GM23338 (cell line): ENCODE data around the gene RNLS. TPM values are rescaled to one million over a fixed set of nuclear protein-coding genes. Genes with fewer than 3 reads are reported as not detected.
A peak's percentile ranks its signal among the peaks of the same experiment; 100 is the strongest.

Experiments
- ATAC-seq: fragments of 200-7000 bp; cut with Tn5 transposase; 3 replicates; pipeline ENCODE4 v1.9.1; 2020
- DNase-seq: peaks from one replicate; pipeline ENCODE4 v3.0.0-alpha.2; 2015; ENCODE audit warnings: low spot score
- H2AFZ ChIP-seq: fragments of 200-600 bp; sonication (generic); 2 replicates; pipeline ENCODE4 v1.8.0; 2016; ENCODE audit warnings: antibody characterized with exemption, mild to moderate bottlenecking, moderate library complexity
- H3F3A ChIP-seq: fragments of 200-600 bp; sonication (generic); replicated peaks from 2 replicates; pipeline ENCODE4 v1.8.0; 2017; ENCODE audit warnings: antibody characterized with exemption, mixed run types, low read depth
- H3K27ac ChIP-seq: fragments of 200-600 bp; sonication (generic); 2 replicates; pipeline ENCODE4 v1.6.1; 2016; ENCODE audit warnings: low read depth
- H3K27me3 ChIP-seq: fragments of 200-600 bp; sonication (generic); 2 replicates; pipeline ENCODE4 v1.8.0; 2016; ENCODE audit warnings: mild to moderate bottlenecking, mixed run types, moderate library complexity; ENCODE audit not compliant: insufficient read depth
- H3K36me3 ChIP-seq: fragments of 200-600 bp; sonication (generic); 2 replicates; pipeline ENCODE4 v1.8.0; 2016; ENCODE audit warnings: mild to moderate bottlenecking; ENCODE audit not compliant: insufficient read depth
- H3K4me1 ChIP-seq: fragments of 200-600 bp; sonication (generic); 2 replicates; pipeline ENCODE4 v1.8.0; 2016; ENCODE audit warnings: mild to moderate bottlenecking, moderate library complexity; ENCODE audit not compliant: insufficient read depth
- H3K4me2 ChIP-seq: fragments of 200-600 bp; sonication (generic); 2 replicates; pipeline ENCODE4 v1.7.1; 2017; ENCODE audit warnings: mixed run types
- H3K4me3 ChIP-seq: fragments of 200-600 bp; sonication (generic); 2 replicates; pipeline ENCODE4 v1.6.1; 2016; ENCODE audit warnings: mixed run types
- H3K79me2 ChIP-seq: fragments of 200-600 bp; sonication (generic); replicated peaks from 2 replicates; pipeline ENCODE4 v1.8.0; 2017; ENCODE audit warnings: mild to moderate bottlenecking; ENCODE audit not compliant: insufficient read depth
- H3K9me2 ChIP-seq: fragments of 200-600 bp; sonication (generic); 2 replicates; pipeline ENCODE4 v1.8.0; 2017; ENCODE audit not compliant: insufficient read depth
- H4K20me1 ChIP-seq: fragments of 200-600 bp; sonication (generic); replicated peaks from 2 replicates; pipeline ENCODE4 v1.8.0; 2017; ENCODE audit warnings: mild to moderate bottlenecking; ENCODE audit not compliant: insufficient read depth
- H3K27ac Mint-ChIP-seq: 2 replicates; pipeline ENCODE4 v1.8.0; 2020; ENCODE audit warnings: inconsistent platforms, mild to moderate bottlenecking, moderate library complexity, mixed read lengths
- H3K27me3 Mint-ChIP-seq: 3 replicates; pipeline ENCODE4 v1.8.0; 2022; ENCODE audit warnings: low read depth, mild to moderate bottlenecking, moderate library complexity, mixed read lengths, inconsistent platforms; ENCODE audit not compliant: insufficient read depth, poor library complexity
- H3K36me3 Mint-ChIP-seq: 3 replicates; pipeline ENCODE4 v1.8.0; 2021; ENCODE audit warnings: low read depth, mild to moderate bottlenecking, inconsistent platforms, moderate library complexity, mixed read lengths
- H3K4me1 Mint-ChIP-seq: 3 replicates; pipeline ENCODE4 v1.8.0; 2020; ENCODE audit warnings: mild to moderate bottlenecking, inconsistent platforms, mixed read lengths
- H3K4me3 Mint-ChIP-seq: 3 replicates; pipeline ENCODE4 v1.8.0; 2021; ENCODE audit warnings: moderate library complexity, mild to moderate bottlenecking, inconsistent platforms, mixed read lengths
- H3K9me3 Mint-ChIP-seq: 3 replicates; pipeline ENCODE4 v1.8.0; 2020; ENCODE audit warnings: moderate library complexity, mild to moderate bottlenecking, inconsistent platforms, mixed read lengths
- CREB1 ChIP-seq: fragments of 250-450 bp; sonication (Bioruptor Pico); IDR thresholded peaks from 2 replicates; pipeline ENCODE4 v1.5.0; 2020; ENCODE audit warnings: low read depth, mild to moderate bottlenecking, moderate library complexity
- EZH2 ChIP-seq: fragments of 200-600 bp; sonication (generic); IDR thresholded peaks from one replicate; pipeline ENCODE4 v1.8.0; 2017; ENCODE audit warnings: antibody characterized with exemption, mild to moderate bottlenecking, low read depth; ENCODE audit not compliant: unreplicated experiment
- EZH2phosphoT487 ChIP-seq: fragments of 200-600 bp; sonication (generic); IDR thresholded peaks from one replicate; pipeline ENCODE4 v1.8.1; 2018; ENCODE audit warnings: antibody characterized with exemption; ENCODE audit not compliant: unreplicated experiment
- JUNB ChIP-seq: IDR thresholded peaks from one replicate; pipeline ENCODE4 v1.6.1; 2016; ENCODE audit warnings: antibody characterized with exemption; ENCODE audit not compliant: unreplicated experiment
- NANOG ChIP-seq: IDR thresholded peaks from 2 replicates; pipeline ENCODE4 v1.6.1; 2016; ENCODE audit warnings: antibody characterized with exemption, borderline replicate concordance
- POLR2AphosphoS5 ChIP-seq: IDR thresholded peaks from 2 replicates; pipeline ENCODE4 v1.6.1; 2016; ENCODE audit warnings: antibody characterized with exemption, low read depth
- REST ChIP-seq: IDR thresholded peaks from one replicate; pipeline ENCODE4 v1.6.1; 2018; ENCODE audit warnings: antibody characterized with exemption; ENCODE audit not compliant: unreplicated experiment
- STAT1 ChIP-seq: IDR thresholded peaks from one replicate; pipeline ENCODE4 v1.6.1; 2016; ENCODE audit warnings: antibody characterized with exemption; ENCODE audit not compliant: unreplicated experiment
- ZNF114 ChIP-seq: fragments of 250-450 bp; sonication (Bioruptor Pico); IDR thresholded peaks from 2 replicates; pipeline ENCODE4 v1.5.0; 2020; ENCODE audit warnings: mild to moderate bottlenecking, moderate library complexity
- ZNF331 ChIP-seq: fragments of 250-450 bp; sonication (Bioruptor Pico); IDR thresholded peaks from 2 replicates; pipeline ENCODE4 v1.5.0; 2020; ENCODE audit warnings: low read depth, mild to moderate bottlenecking, moderate library complexity
- ZNF462 ChIP-seq: fragments of 250-450 bp; sonication (Bioruptor Pico); IDR thresholded peaks from 2 replicates; pipeline ENCODE4 v1.5.0; 2020; ENCODE audit warnings: mild to moderate bottlenecking, moderate library complexity
- polyA plus RNA-seq: library from polyadenylated mRNA; unstranded; fragments of >200 nt; fragmentation: Nextera tagmentation; extraction: Ambion mirVana; gene quantifications from 2 replicates; pipeline ENCODE4 v1.2.1, GENCODE V29; 2016
- total RNA-seq: library from RNA; depleted of rRNA; stranded (reverse); fragments of >200 nt; shearing (Covaris generic); gene quantifications from 2 replicates; pipeline ENCODE4 v1.2.3, GENCODE V29; 2014
- TF ChIP-seq, protein P1 (sequence below): IDR thresholded peaks from 2 replicates; pipeline ENCODE4 v1.6.1; 2016; ENCODE audit warnings: antibody characterized with exemption
- TF ChIP-seq, protein P2 (sequence below), 2 experiments: fragments of 200-600 bp in 1 of 2; sonication (generic) in 1 of 2; conservative IDR thresholded peaks; 2 replicates each; pipeline versions ENCODE4 v1.5.1 to v1.6.1; 2016 to 2017; ENCODE audit warnings: antibody characterized with exemption in 2 of 2, low read depth in 2 of 2, mild to moderate bottlenecking in 2 of 2, moderate library complexity in 1 of 2

Gene RNLS
- total and polyA plus RNA-seq, 2 experiments from 2014 or later: 8.8 to 15.2 TPM

- Mint-ChIP-seq H3K27ac (peak overlapping the region; percentile 6; the same call in 1 of the 2 replicates), H3K4me3 (no peak overlapping the region), H3K27me3 (peaks cover 1% of the 10 kb centered on the region), H3K9me3 (no peaks in the 10 kb centered on the region), H3K36me3 (no peaks in the 10 kb centered on the region), H3K4me1 (peaks cover 3% of the 10 kb centered on the region; the same call in 2 of the 3 replicates)
- no peak for ATAC-seq
- Histone ChIP-seq H3K79me2 (no peaks in the 10 kb centered on the region), H3K27me3 (no peaks in the 10 kb centered on the region), H3K4me2 (no peak overlapping the region), H3K4me1 (no peaks in the 10 kb centered on the region), H3K27ac (no peak overlapping the region), H3K9me2 (no peaks in the 10 kb centered on the region), H3F3A (no peaks in the 10 kb centered on the region), H3K36me3 (no peaks in the 10 kb centered on the region), H3K4me3 (no peak overlapping the region), H4K20me1 (no peaks in the 10 kb centered on the region), H2AFZ (no peak overlapping the region)
- TF ChIP-seq JUNB: no peak
- no peak for TF ChIP-seq EZH2phosphoT487
- no peak for TF ChIP-seq STAT1
- no peak for TF ChIP-seq POLR2AphosphoS5
- TF ChIP-seq NANOG: no peak
- TF ChIP-seq ZNF114 (CRISPR knock-in tag): no peak
- TF ChIP-seq, protein P1, sequence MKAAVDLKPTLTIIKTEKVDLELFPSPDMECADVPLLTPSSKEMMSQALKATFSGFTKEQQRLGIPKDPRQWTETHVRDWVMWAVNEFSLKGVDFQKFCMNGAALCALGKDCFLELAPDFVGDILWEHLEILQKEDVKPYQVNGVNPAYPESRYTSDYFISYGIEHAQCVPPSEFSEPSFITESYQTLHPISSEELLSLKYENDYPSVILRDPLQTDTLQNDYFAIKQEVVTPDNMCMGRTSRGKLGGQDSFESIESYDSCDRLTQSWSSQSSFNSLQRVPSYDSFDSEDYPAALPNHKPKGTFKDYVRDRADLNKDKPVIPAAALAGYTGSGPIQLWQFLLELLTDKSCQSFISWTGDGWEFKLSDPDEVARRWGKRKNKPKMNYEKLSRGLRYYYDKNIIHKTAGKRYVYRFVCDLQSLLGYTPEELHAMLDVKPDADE: no peak
- no peak for TF ChIP-seq ZNF462 (CRISPR knock-in tag)
- no peak for TF ChIP-seq REST
- no peak for TF ChIP-seq ZNF331
- TF ChIP-seq, protein P2, sequence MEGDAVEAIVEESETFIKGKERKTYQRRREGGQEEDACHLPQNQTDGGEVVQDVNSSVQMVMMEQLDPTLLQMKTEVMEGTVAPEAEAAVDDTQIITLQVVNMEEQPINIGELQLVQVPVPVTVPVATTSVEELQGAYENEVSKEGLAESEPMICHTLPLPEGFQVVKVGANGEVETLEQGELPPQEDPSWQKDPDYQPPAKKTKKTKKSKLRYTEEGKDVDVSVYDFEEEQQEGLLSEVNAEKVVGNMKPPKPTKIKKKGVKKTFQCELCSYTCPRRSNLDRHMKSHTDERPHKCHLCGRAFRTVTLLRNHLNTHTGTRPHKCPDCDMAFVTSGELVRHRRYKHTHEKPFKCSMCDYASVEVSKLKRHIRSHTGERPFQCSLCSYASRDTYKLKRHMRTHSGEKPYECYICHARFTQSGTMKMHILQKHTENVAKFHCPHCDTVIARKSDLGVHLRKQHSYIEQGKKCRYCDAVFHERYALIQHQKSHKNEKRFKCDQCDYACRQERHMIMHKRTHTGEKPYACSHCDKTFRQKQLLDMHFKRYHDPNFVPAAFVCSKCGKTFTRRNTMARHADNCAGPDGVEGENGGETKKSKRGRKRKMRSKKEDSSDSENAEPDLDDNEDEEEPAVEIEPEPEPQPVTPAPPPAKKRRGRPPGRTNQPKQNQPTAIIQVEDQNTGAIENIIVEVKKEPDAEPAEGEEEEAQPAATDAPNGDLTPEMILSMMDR (conservative IDR thresholded peaks at IDR 0.05; ENCODE audit: low read depth in 2 of 2): no peak
- TF ChIP-seq EZH2: no peak
- TF ChIP-seq CREB1 (CRISPR knock-in tag): no peak
- DNase-seq: no peak
Measured at GRCh38 chr10:88537322-88537721, 45.8 kb downstream of the RNLS start.
